Fibroblast of villous mesenchyme (primary cell): Measurements from ENCODE around the gene SPATA6. TPM values are rescaled to one million over a fixed set of nuclear protein-coding genes. Genes with fewer than 3 reads are reported as not detected.

Source experiments
- DNase-seq: peaks from one replicate; pipeline ENCODE4 v3.0.0-alpha.2; 2010; ENCODE audit warnings: low read depth
- H3K4me3 ChIP-seq: 2 replicates; pipeline ENCODE4 v1.5.1; 2011; ENCODE audit warnings: low read depth, mild to moderate bottlenecking, low read length
- total RNA-seq: library from RNA; depleted of rRNA; stranded (reverse); fragments of >200 nt; gene quantifications from 2 replicates; pipeline ENCODE4 v1.2.3, GENCODE V29; 2012
- TF ChIP-seq, protein P1 (sequence below): IDR thresholded peaks from 2 replicates; pipeline ENCODE4 v1.5.1; 2012; ENCODE audit warnings: low read depth, mild to moderate bottlenecking, low read length; ENCODE audit not compliant: insufficient read depth

SPATA6 gene
- total RNA-seq, 1 donor = 4.7 TPM

DNA sequence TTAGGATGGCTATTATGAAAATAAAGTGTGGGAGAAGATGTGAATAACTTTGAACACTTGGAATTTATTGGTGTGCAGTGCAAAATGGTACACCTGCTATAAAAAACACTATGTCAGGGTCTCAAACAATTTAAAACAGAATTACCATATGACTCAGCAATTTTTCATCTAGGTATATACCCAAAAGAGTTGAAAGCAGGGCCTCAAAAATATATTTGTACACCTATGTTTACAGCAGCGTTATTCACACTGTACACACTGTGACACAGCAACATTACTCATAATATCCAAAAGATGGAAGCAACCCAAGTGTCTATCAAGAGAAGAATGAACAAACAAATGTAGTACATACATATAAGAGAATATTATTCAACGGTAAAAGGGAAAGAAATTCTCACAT, 75.8 kb downstream of the SPATA6 start:
- TF ChIP-seq, protein P1, sequence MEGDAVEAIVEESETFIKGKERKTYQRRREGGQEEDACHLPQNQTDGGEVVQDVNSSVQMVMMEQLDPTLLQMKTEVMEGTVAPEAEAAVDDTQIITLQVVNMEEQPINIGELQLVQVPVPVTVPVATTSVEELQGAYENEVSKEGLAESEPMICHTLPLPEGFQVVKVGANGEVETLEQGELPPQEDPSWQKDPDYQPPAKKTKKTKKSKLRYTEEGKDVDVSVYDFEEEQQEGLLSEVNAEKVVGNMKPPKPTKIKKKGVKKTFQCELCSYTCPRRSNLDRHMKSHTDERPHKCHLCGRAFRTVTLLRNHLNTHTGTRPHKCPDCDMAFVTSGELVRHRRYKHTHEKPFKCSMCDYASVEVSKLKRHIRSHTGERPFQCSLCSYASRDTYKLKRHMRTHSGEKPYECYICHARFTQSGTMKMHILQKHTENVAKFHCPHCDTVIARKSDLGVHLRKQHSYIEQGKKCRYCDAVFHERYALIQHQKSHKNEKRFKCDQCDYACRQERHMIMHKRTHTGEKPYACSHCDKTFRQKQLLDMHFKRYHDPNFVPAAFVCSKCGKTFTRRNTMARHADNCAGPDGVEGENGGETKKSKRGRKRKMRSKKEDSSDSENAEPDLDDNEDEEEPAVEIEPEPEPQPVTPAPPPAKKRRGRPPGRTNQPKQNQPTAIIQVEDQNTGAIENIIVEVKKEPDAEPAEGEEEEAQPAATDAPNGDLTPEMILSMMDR = no peak
- no peak overlapping the region for H3K4me3 ChIP-seq
- DNase-seq = no peak

DNA sequence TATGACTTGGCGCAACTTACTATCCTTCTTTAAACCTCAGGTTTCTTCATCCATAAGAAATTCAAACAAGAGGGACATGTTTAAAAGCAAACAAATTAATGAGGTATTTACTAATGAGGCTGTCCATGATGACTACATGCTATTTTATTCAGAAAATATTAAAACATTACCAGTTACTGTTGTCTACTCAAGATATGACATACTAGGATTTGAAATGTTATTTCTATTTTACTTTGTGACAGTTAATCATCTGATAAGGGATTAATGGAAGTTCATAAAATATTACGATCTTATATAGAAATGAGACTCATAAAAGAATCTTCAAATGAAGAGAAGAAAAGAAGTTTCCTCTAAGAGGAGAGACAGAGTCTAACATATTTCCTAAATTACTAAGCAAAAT, 80.1 kb downstream of the SPATA6 start:
- TF ChIP-seq, protein P1 = no peak
- no peak for DNase-seq
- no peak overlapping the region for H3K4me3 ChIP-seq

DNA sequence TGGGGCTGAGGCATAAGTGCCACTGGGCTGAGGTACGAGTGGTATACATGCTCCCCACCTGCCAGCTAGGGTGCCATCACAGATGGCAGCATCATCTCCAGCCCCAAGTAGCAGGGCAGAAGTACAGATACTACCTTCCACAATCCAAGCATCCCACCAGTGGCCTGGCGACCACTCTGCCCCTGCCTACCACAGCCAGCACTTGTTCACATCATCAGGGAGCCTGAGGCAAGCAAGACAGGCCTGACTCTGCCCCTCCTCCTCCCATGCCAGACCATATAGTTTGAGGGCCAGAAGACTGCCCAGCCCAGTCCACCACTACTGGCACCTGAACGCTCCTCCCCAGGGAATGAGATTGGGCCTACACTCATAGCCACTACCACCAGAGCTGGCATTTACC, 84.6 kb downstream of the SPATA6 start:
- DNase-seq = no peak
- no peak overlapping the region for H3K4me3 ChIP-seq
- TF ChIP-seq, protein P1 = no peak

DNA sequence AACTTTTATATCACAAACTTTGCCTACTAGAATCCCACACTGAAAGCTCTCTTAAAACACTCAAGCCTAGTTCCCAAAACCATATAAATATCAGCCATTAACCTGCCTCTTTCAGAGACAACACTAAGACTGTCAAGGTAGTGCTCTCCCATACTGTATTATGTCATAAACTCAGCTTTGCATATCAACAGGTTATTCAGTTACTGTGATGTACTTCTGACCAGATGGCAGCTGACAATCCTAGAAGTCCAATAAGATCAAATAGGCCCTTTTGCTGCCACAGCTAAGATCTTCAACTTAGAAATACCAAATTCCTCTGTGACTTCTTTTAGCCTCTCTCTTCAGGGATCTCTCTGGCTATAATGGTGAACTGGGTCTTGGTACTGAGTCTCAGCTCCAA, 97.2 kb downstream of the SPATA6 start:
- DNase-seq = no peak
- no peak overlapping the region for H3K4me3 ChIP-seq
- TF ChIP-seq, protein P1 = no peak

DNA sequence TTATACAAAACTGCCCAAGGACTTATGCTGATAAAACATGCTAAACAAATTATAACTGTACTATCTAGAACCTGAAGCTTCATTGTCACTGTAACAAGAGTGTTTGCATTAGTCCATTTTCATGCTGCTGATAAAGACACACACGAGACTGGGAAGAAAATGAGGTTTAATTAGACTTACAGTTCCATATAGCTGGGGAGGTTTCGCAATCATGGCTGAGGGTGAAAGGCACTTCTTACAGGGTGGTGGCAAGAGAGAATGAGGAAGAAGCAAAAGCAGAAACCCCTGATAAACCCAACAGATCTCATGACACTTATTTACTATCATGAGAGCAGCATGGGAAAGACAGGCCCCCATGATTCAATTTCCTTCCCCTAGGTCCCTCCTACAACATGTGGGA, 100.4 kb downstream of the SPATA6 start:
- TF ChIP-seq, protein P1 = no peak
- H3K4me3 ChIP-seq = no peak overlapping the region
- no peak for DNase-seq

DNA sequence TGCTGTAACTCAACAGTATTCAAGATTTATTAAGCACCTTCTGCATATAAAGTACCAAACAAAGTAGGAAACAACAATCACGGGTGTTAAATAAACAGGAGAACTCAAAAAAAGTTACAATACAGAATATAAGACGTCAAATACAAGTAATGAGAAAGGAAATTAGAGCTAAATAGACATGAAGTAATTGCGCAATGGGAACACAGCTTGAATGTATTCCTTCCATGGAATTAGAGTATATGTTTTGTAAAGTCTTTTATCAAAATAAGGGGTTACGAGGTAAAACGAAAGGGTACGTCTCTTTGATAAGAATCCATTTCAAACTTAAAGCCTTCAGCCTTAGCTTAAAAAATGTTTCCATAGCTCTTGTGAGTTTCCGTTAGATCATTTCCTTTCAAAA, 109.1 kb downstream of the SPATA6 start:
- TF ChIP-seq, protein P1 = no peak
- no peak overlapping the region for H3K4me3 ChIP-seq
- DNase-seq = no peak

DNA sequence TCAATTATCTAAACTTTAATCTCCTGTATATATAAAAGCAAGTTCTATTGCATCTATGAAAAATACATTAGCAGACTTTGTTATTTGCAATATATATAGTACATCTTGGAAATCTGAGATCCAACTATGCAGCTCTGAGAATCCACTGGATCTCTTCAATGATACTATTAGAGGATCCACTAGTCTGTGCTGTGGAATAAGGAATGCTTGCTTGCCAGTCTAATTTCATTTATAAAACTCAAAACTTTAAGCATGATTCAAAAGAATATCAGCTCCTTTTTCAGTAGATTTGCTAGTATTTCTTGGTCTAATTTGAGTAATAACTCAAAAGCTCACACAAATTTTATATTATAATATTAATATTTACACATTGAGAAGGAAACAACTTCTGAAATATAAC, 115.1 kb downstream of the SPATA6 start:
- H3K4me3 ChIP-seq = no peak overlapping the region
- TF ChIP-seq, protein P1 = no peak
- DNase-seq = no peak
